IMR-90 (cell line): ENCODE data around the gene MFSD6. TPM values are rescaled to one million over a fixed set of nuclear protein-coding genes. Genes with fewer than 3 reads are reported as not detected.

Experiments
- ATAC-seq: fragments of 200-7000 bp; cut with Tn5 transposase; 2 replicates; pipeline ENCODE4 v1.9.1; 2020; ENCODE audit warnings: low read depth, mild to moderate bottlenecking, moderate library complexity
- BruUV-seq: library from RNA; stranded (reverse); fragments of 400-500 nt; replicated peaks from 2 replicates; lab custom pipeline; 2021; lab: Mats Ljungman, UMichigan
- CTCF ChIA-PET: fragments of 300-600 bp; formaldehyde crosslinking; extraction: SDS; loops from one replicate; lab custom pipeline; 2021; ENCODE audit warnings: antibody characterized with exemption; lab: Yijun Ruan, JAX
- POLR2A ChIA-PET: fragments of 300-600 bp; sonication (Branson Sonifier 250); formaldehyde crosslinking; loops from one replicate; lab custom pipeline; 2022; ENCODE audit warnings: antibody characterized with exemption; ENCODE audit not compliant: unreplicated experiment; lab: Charles Lee
- DNase-seq: peaks from one replicate; pipeline ENCODE4 v3.0.0; 2013
- H2AFZ ChIP-seq: replicated peaks from 2 replicates; pipeline ENCODE3; 2013; ENCODE audit warnings: low read length, mild to moderate bottlenecking; ENCODE audit not compliant: poor library complexity
- H2AK5ac ChIP-seq: 2 replicates; pipeline ENCODE4 v1.6.1; 2013; ENCODE audit warnings: low read depth, low read length, inconsistent platforms
- H2AK9ac ChIP-seq: replicated peaks from 2 replicates; pipeline ENCODE3; 2013; ENCODE audit warnings: mild to moderate bottlenecking, low read depth, low read length, moderate library complexity; ENCODE audit not compliant: poor library complexity
- H2BK120ac ChIP-seq: 2 replicates; pipeline ENCODE4 v1.6.1; 2013; ENCODE audit warnings: low read depth, low read length, inconsistent platforms
- H2BK15ac ChIP-seq: 3 replicates; pipeline ENCODE4 v1.6.1; 2013; ENCODE audit warnings: low read depth, low read length, inconsistent platforms
- H2BK20ac ChIP-seq: 2 replicates; pipeline ENCODE4 v1.6.1; 2013; ENCODE audit warnings: low read depth, mild to moderate bottlenecking, inconsistent platforms, low read length, moderate library complexity
- H2BK5ac ChIP-seq: 2 replicates; pipeline ENCODE4 v1.6.1; 2013; ENCODE audit warnings: mild to moderate bottlenecking, low read depth, low read length, inconsistent platforms; ENCODE audit not compliant: poor library complexity, severe bottlenecking
- H3K14ac ChIP-seq: replicated peaks from 2 replicates; pipeline ENCODE4 v1.6.1; 2013; ENCODE audit warnings: low read depth, low read length, inconsistent platforms
- H3K18ac ChIP-seq: 2 replicates; pipeline ENCODE4 v1.6.1; 2013; ENCODE audit warnings: low read depth, low read length, control low read depth
- H3K23ac ChIP-seq: 2 replicates; pipeline ENCODE4 v1.6.1; 2013; ENCODE audit warnings: low read depth, low read length, inconsistent platforms
- H3K27ac ChIP-seq: 2 replicates; pipeline ENCODE4 v1.5.1; 2013; ENCODE audit warnings: mild to moderate bottlenecking, control low read depth, low read length; ENCODE audit not compliant: insufficient read depth
- H3K27me3 ChIP-seq: 2 replicates; pipeline ENCODE4 v1.6.1; 2013; ENCODE audit warnings: low read length; ENCODE audit not compliant: control insufficient read depth, insufficient read depth
- H3K36me3 ChIP-seq: 2 replicates; pipeline ENCODE4 v1.6.1; 2013; ENCODE audit warnings: low read length, mixed read lengths; ENCODE audit not compliant: control insufficient read depth, insufficient read depth
- H3K4ac ChIP-seq: 2 replicates; pipeline ENCODE4 v1.6.1; 2013; ENCODE audit warnings: low read depth, low read length, inconsistent platforms
- H3K4me1 ChIP-seq: 2 replicates; pipeline ENCODE4 v1.6.1; 2013; ENCODE audit warnings: low read length, mixed read lengths; ENCODE audit not compliant: control insufficient read depth, insufficient read depth
- H3K4me2 ChIP-seq: 2 replicates; pipeline ENCODE4 v1.6.1; 2013; ENCODE audit warnings: low read depth, mild to moderate bottlenecking, control low read depth, low read length, moderate library complexity
- H3K4me3 ChIP-seq: 2 replicates; pipeline ENCODE4 v1.5.1; 2013; ENCODE audit warnings: low read depth, mild to moderate bottlenecking, control low read depth, low read length, moderate library complexity; ENCODE audit not compliant: insufficient read depth
- H3K56ac ChIP-seq: 2 replicates; pipeline ENCODE4 v1.6.1; 2013; ENCODE audit warnings: low read length, inconsistent platforms; ENCODE audit not compliant: insufficient read depth; ENCODE audit errors: extremely low read depth
- H3K79me1 ChIP-seq, 2 experiments: 2 replicates each; pipeline ENCODE4 v1.6.1; 2013; ENCODE audit warnings: low read length in 2 of 2, inconsistent platforms in 1 of 2, low read depth in 1 of 2
- H3K9ac ChIP-seq: 2 replicates; pipeline ENCODE4 v1.6.1; 2013; ENCODE audit warnings: low read depth, low read length, control low read depth
- H3K9me1 ChIP-seq: 2 replicates; pipeline ENCODE4 v1.6.1; 2013; ENCODE audit warnings: low read length, inconsistent platforms; ENCODE audit not compliant: insufficient read depth
- H3K9me3 ChIP-seq: 2 replicates; pipeline ENCODE4 v1.6.1; 2013; ENCODE audit warnings: low read length; ENCODE audit not compliant: control insufficient read depth, insufficient read depth
- H4K20me1 ChIP-seq: 2 replicates; pipeline ENCODE4 v1.6.1; 2013; ENCODE audit warnings: low read length, inconsistent platforms; ENCODE audit not compliant: insufficient read depth
- H4K5ac ChIP-seq: 2 replicates; pipeline ENCODE4 v1.6.1; 2013; ENCODE audit warnings: mild to moderate bottlenecking, low read depth, low read length, control low read depth
- H4K8ac ChIP-seq, 2 experiments: 2 replicates each; pipeline ENCODE4 v1.6.1; 2013; ENCODE audit warnings: low read depth in 2 of 2, low read length in 2 of 2, control low read depth in 1 of 2, inconsistent platforms in 1 of 2
- H4K91ac ChIP-seq: 2 replicates; pipeline ENCODE4 v1.6.1; 2013; ENCODE audit warnings: low read depth, low read length, inconsistent platforms; ENCODE audit not compliant: insufficient read depth
- BHLHE40 ChIP-seq: fragments of 150-350 bp; IDR thresholded peaks from 2 replicates; pipeline ENCODE4 v1.6.1; 2016; ENCODE audit warnings: mild to moderate bottlenecking, low read depth, low read length
- CHD1 ChIP-seq: IDR thresholded peaks from 2 replicates; pipeline ENCODE4 v1.6.1; 2012; ENCODE audit warnings: low read depth, low read length, improper control_type of control experiment
- RCOR1 ChIP-seq: IDR thresholded peaks from 2 replicates; pipeline ENCODE4 v1.6.1; 2012; ENCODE audit warnings: mild to moderate bottlenecking, low read length, improper control_type of control experiment; ENCODE audit not compliant: insufficient replicate concordance
- WGBS, 2 experiments: methylation state at CpG; one replicate each; pipeline versions ENCODE4 v1.1.5 to v1.1.7; 2013; ENCODE audit warnings: missing lambda C conversion rate in 2 of 2; ENCODE audit not compliant: insufficient read length in 1 of 2; ENCODE audit errors: extremely low coverage in 2 of 2; 5-methylcytosine and 5-hydroxymethylcytosine counted together
- dilution Hi-C: fragments of 300-500 bp; cut with HindIII; formaldehyde crosslinking; loops from one replicate; pipeline ENCODE4 v1.14.3; 2018; ENCODE audit warnings: low sequenced_read_pairs; ENCODE audit not compliant: unreplicated experiment
- in situ Hi-C: fragments of 300-500 bp; cut with MboI; formaldehyde crosslinking; loops from 3 replicates; pipeline ENCODE4 v1.14.3; 2019; ENCODE audit warnings: low sequenced_read_pairs, inconsistent platforms, mixed read lengths
- intact Hi-C: fragments of 100-400 bp; cut with micrococcal nuclease; formaldehyde crosslinking; loops from 2 replicates; pipeline ENCODE4 v1.10.0; 2022
- polyA plus RNA-seq, 3 experiments: library from polyadenylated mRNA; depleted of rRNA; stranded (reverse); fragments of >200 nt; gene quantifications; 2 replicates each; pipeline ENCODE4 v1.2.3, GENCODE V29; 2012; ENCODE audit warnings: low replicate concordance in 1 of 3
- total RNA-seq: library from RNA; depleted of rRNA; stranded (reverse); fragments of >200 nt; gene quantifications from 2 replicates; pipeline ENCODE4 v1.2.3, GENCODE V29; 2012

The MFSD6 gene
- total and polyA plus RNA-seq, 2 of the 4 experiments (the other 2 are of a cell fraction): 4.2 to 7.7 TPM

DNA sequence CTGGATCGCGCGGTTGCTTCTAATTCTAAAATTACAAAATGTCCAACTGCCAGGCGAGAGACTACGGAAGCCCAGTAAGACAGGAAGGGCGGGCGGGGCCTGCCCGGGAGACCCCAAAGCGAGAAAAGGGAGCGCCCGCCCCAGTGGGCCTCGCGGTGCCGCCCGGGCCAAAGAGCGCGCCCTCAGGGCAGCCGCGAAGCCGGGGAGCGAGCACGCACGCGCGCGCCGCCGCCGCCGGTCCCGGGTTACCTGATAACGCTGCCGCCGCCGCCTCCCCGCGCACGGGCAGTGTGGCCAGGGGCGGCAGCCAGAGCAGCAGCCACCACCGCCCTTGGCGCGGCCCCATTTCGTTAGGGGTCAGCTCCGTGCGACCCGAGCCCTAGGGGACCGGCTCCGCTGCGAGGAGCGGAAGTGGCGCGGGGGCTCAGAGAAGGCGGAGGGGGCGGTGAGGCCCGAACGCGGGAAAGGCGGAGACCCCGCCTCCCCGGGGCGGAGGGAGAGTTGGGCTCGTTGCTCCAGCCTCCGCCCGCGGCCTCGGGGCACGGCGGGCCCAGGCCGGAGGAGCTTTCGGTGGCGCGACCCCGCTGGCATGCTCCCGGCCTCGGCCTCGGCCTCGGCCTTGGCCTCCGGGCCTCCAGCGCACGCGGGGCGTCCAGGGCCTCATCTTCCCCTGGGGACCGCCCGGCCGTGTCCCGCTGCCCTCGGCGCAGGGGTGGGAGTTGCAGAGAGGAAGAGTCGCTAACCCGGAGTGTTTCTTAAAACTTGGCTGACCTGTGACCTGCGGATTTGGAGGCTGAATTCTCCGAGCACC lies 126.4 kb downstream of the MFSD6 start, which contains the start of gene NEMP2:
Gene NEMP2 (minus strand): TSS at position 413 of the 811 bp plus-strand sequence. CDS start 67 bp downstream, at position 346.
- ChIA-PET POLR2A (no interaction called here), CTCF (no interaction called here)
- H2BK120ac ChIP-seq: peak within 1 kb of the TSS; percentile 94
- dilution Hi-C loops (no loop called here), in situ Hi-C loops (no loop called here), intact Hi-C loops (loop anchor here (1.0 to 2.0 kb wide), 3 partner anchors 11 to 114 kb away; partner anchors contain the start of gene NAB1)
- no peaks in the 10 kb centered on the region for H4K20me1 ChIP-seq
- peak within 1 kb of the TSS; percentile 76 for H3K27ac ChIP-seq
- 0% methylated on average over 14 of the region's 92 CpGs; no CpG with 5 or more reads in 1 of the 2 experiments for WGBS, 2 experiments
- no peaks in the 10 kb centered on the region for H3K9me3 ChIP-seq
- peak within 1 kb of the TSS; percentile 80 for H3K4me3 ChIP-seq
- H3K56ac ChIP-seq: peak within 1 kb of the TSS; percentile 96
- no peak for TF ChIP-seq CHD1
- TF ChIP-seq BHLHE40: peak; percentile 40; the same call in 1 of the 2 replicates
- TF ChIP-seq RCOR1: peak; percentile 38
- no TSS peak for BruUV-seq
- peak within 1 kb of the TSS; percentile 94 to 100 for H4K8ac ChIP-seq
- peak; percentile 16 for DNase-seq
- peak within 1 kb of the TSS; percentile 77 for H2BK5ac ChIP-seq
- peak within 1 kb of the TSS; percentile 95 for H3K4ac ChIP-seq
- peak within 1 kb of the TSS; percentile 93 for H4K91ac ChIP-seq
- H2AK5ac ChIP-seq: peak within 1 kb of the TSS; percentile 83
- peak within 1 kb of the TSS; percentile 98 for H2AFZ ChIP-seq
- no peaks in the 10 kb centered on the region for H3K36me3 ChIP-seq
- H3K27me3 ChIP-seq: no peaks in the 10 kb centered on the region
- H3K23ac ChIP-seq: peak within 1 kb of the TSS; percentile 100
- H3K14ac ChIP-seq: peak within 1 kb of the TSS; percentile 98
- peaks cover 13% of the 10 kb centered on the region for H3K9me1 ChIP-seq
- peak within 1 kb of the TSS; percentile 83 for H3K18ac ChIP-seq
- H3K4me1 ChIP-seq: peaks cover 15% of the 10 kb centered on the region
- peak within 1 kb of the TSS; percentile 86 for H2AK9ac ChIP-seq
- peak within 1 kb of the TSS; percentile 85 for H3K9ac ChIP-seq
- ATAC-seq: peak; percentile 90
- H3K4me2 ChIP-seq: peak within 1 kb of the TSS; percentile 92
- peak within 1 kb of the TSS; percentile 92 for H4K5ac ChIP-seq
- H2BK15ac ChIP-seq: peak within 1 kb of the TSS; percentile 72
- peak within 1 kb of the TSS; percentile 75 for H2BK20ac ChIP-seq
- H3K79me1 ChIP-seq: peaks cover 11 to 15% of the 10 kb centered on the region in 2 experiments
